Lower leg skin (tissue), 3 donors: Measurements from ENCODE around the gene ATP13A3.

Source experiments
- CTCF ChIP-seq, 3 donors: fragments of 450-650 bp; IDR thresholded peaks; one replicate each; pipeline ENCODE4 v1.5.1; 2016; ENCODE audit warnings: antibody characterized with exemption in 3 of 3, mild to moderate bottlenecking in 3 of 3, moderate library complexity in 2 of 3
- POLR2A ChIP-seq, 2 donors: fragments of 450-650 bp; IDR thresholded peaks; one replicate each; pipeline ENCODE4 v1.6.1; 2016 to 2017; ENCODE audit warnings: antibody characterized with exemption in 2 of 2, mild to moderate bottlenecking in 1 of 2, moderate library complexity in 1 of 2

GRCh38 chr3:194489736-194490612 is 3.2 kb upstream of the ATP13A3 start:
- TF ChIP-seq CTCF (IDR thresholded peaks at IDR 0.05) (no peak), POLR2A (IDR thresholded peaks at IDR 0.05) (no peak)
